Keratinocyte (primary cell): ENCODE measurements around the gene PLTP. TPM values are rescaled to one million over a fixed set of nuclear protein-coding genes. Genes with fewer than 3 reads are reported as not detected.

Source experiments
- DNase-seq: peaks from one replicate; pipeline ENCODE4 v3.0.0-alpha.2; 2011; ENCODE audit warnings: low read depth, missing footprints, low spot score
- FAIRE-seq: peaks from 2 replicates; lab custom pipeline; 2011; peaks lifted over from hg19 to GRCh38; lab: Jason Lieb, UNC
- H2AFZ ChIP-seq: 2 replicates; pipeline ENCODE4 v1.6.0; 2012; ENCODE audit warnings: low read length, control low read depth, inconsistent platforms; ENCODE audit not compliant: control insufficient read depth
- H3K27ac ChIP-seq: 2 replicates; pipeline ENCODE4 v1.5.1; 2011; ENCODE audit warnings: low read length; ENCODE audit not compliant: control insufficient read depth, insufficient read depth
- H3K27me3 ChIP-seq: 3 replicates; pipeline ENCODE4 v1.6.0; 2011; ENCODE audit warnings: low read length; ENCODE audit not compliant: control insufficient read depth, insufficient read depth; ENCODE audit errors: extremely low read depth
- H3K36me3 ChIP-seq, 2 experiments: 2 replicates in 1 of 2; 3 replicates in 1 of 2; pipeline ENCODE4 v1.5.1; 2011; ENCODE audit warnings: low read length in 2 of 2, mild to moderate bottlenecking in 1 of 2; ENCODE audit not compliant: control insufficient read depth in 2 of 2, insufficient read depth in 2 of 2; ENCODE audit errors: extremely low read depth in 1 of 2
- H3K4me1 ChIP-seq: 3 replicates; pipeline ENCODE4 v1.5.1; 2011; ENCODE audit warnings: low read length; ENCODE audit not compliant: control insufficient read depth, insufficient read depth; ENCODE audit errors: extremely low read depth
- H3K4me2 ChIP-seq: 3 replicates; pipeline ENCODE4 v1.6.0; 2011; ENCODE audit warnings: low read depth, low read length; ENCODE audit not compliant: control insufficient read depth, insufficient read depth; ENCODE audit errors: extremely low read depth
- H3K4me3 ChIP-seq, 3 experiments: fragments of 200-600 bp in 1 of 3; sonication (generic) in 1 of 3; 2 replicates in 2 of 3; 3 replicates in 1 of 3; pipeline ENCODE4 v1.5.1; 2011 to 2016; ENCODE audit warnings: low read length in 3 of 3, mild to moderate bottlenecking in 3 of 3, control low read depth in 2 of 3, inconsistent platforms in 1 of 3, low read depth in 1 of 3, mixed read lengths in 1 of 3, mixed run types in 1 of 3, moderate library complexity in 1 of 3; ENCODE audit not compliant: control insufficient read depth in 2 of 3, insufficient read depth in 2 of 3; ENCODE audit errors: extremely low read depth in 1 of 3
- H3K79me2 ChIP-seq: 2 replicates; pipeline ENCODE4 v1.6.0; 2012; ENCODE audit warnings: low read length; ENCODE audit not compliant: control insufficient read depth, insufficient read depth
- H3K9ac ChIP-seq: 3 replicates; pipeline ENCODE4 v1.6.0; 2011; ENCODE audit warnings: low read length; ENCODE audit not compliant: control insufficient read depth, insufficient read depth; ENCODE audit errors: extremely low read depth
- H3K9me1 ChIP-seq: 3 replicates; pipeline ENCODE4 v1.6.0; 2011; ENCODE audit warnings: low read length; ENCODE audit not compliant: control insufficient read depth, insufficient read depth; ENCODE audit errors: extremely low read depth
- H3K9me3 ChIP-seq: 2 replicates; pipeline ENCODE4 v1.5.1; 2012; ENCODE audit warnings: low read depth, low read length; ENCODE audit not compliant: control insufficient read depth
- H4K20me1 ChIP-seq: 3 replicates; pipeline ENCODE4 v1.6.0; 2011; ENCODE audit warnings: low read length; ENCODE audit not compliant: control insufficient read depth, insufficient read depth; ENCODE audit errors: extremely low read depth
- CTCF ChIP-seq, 3 experiments: IDR thresholded peaks in 1 of 3; conservative IDR thresholded peaks in 1 of 3; optimal IDR thresholded peaks in 1 of 3; 2 replicates in 2 of 3; 3 replicates in 1 of 3; pipeline versions ENCODE3 to v1.5.1; 2011; ENCODE audit warnings: low read length in 3 of 3, mild to moderate bottlenecking in 3 of 3, moderate library complexity in 2 of 3, control low read depth in 1 of 3, inconsistent platforms in 1 of 3; ENCODE audit not compliant: insufficient read depth in 2 of 3; ENCODE audit errors: extremely low read depth in 1 of 3
- EZH2 ChIP-seq: IDR thresholded peaks from one replicate; pipeline ENCODE4 v1.6.1; 2012; ENCODE audit warnings: inconsistent platforms, mild to moderate bottlenecking, low read length, moderate library complexity
- dilution Hi-C: fragments of 300-500 bp; cut with MboI; formaldehyde crosslinking; loops from one replicate; pipeline ENCODE4 v1.7.0; 2020; ENCODE audit warnings: low sequenced_read_pairs; ENCODE audit not compliant: extremely low pct_ligation_motif_present
- polyA plus RNA-seq, 5 experiments: library from polyadenylated mRNA; depleted of rRNA in 3 of 5; stranded (reverse) in 3 of 5; stranded (forward) in 1 of 5; unstranded in 1 of 5; fragments of >200 nt; gene quantifications; 1 replicate in 1 of 5; 2 replicates in 3 of 5; 3 replicates in 1 of 5; pipeline versions ENCODE4 v1.2.1 to v1.2.3, GENCODE V29; 2011 to 2012; ENCODE audit warnings: missing spikeins in 2 of 5, low read depth in 1 of 5, low replicate concordance in 1 of 5

The PLTP gene
- polyA plus RNA-seq, 1 donor (not counting 4 experiments of a cell fraction or from before 2014, with no cell fraction given), result 26.3 TPM

GRCh38 chr20:45949542-45950329, 37.8 kb upstream of the PLTP start:
- peaks cover 50 to 75% of the 10 kb centered on the region in 2 experiments for H3K36me3 ChIP-seq
- H3K27ac ChIP-seq, result no peak overlapping the region
- no peak for TF ChIP-seq EZH2
- no peak for TF ChIP-seq CTCF (optimal IDR thresholded peaks at IDR 0.05 in 1 of 3, IDR thresholded peaks at IDR 0.05 in 1 of 3, conservative IDR thresholded peaks at IDR 0.05 in 1 of 3; ENCODE audit: extremely low read depth in 1 of 3, insufficient read depth in 2 of 3, low read length in 3 of 3)
- no peak overlapping the region for H3K4me3 ChIP-seq
- no peaks in the 10 kb centered on the region for H3K79me2 ChIP-seq
- dilution Hi-C loops, result no loop called here
- no peak overlapping the region for H3K9ac ChIP-seq
- H2AFZ ChIP-seq, result no peak overlapping the region
- H3K4me1 ChIP-seq, result peaks cover 2% of the 10 kb centered on the region
- H3K27me3 ChIP-seq, result no peaks in the 10 kb centered on the region
- DNase-seq (no peak), FAIRE-seq (no peak)
- no peaks in the 10 kb centered on the region for H4K20me1 ChIP-seq
- no peak overlapping the region for H3K4me2 ChIP-seq
- H3K9me3 ChIP-seq, result no peaks in the 10 kb centered on the region
- H3K9me1 ChIP-seq, result no peaks in the 10 kb centered on the region

GRCh38 chr20:45948742-45949541, 37.0 kb upstream of the PLTP start:
- Histone ChIP-seq H3K79me2 (no peaks in the 10 kb centered on the region), H3K9me1 (no peaks in the 10 kb centered on the region), H2AFZ (no peak overlapping the region), H3K4me1 (peaks cover 10% of the 10 kb centered on the region), H4K20me1 (no peaks in the 10 kb centered on the region), H3K4me3 (no peak overlapping the region), H3K36me3 (peaks cover 51 to 74% of the 10 kb centered on the region in 2 experiments), H3K4me2 (no peak overlapping the region), H3K27me3 (no peaks in the 10 kb centered on the region), H3K27ac (no peak overlapping the region), H3K9ac (no peak overlapping the region), H3K9me3 (no peaks in the 10 kb centered on the region)
- DNase-seq, result no peak
- dilution Hi-C loops, result no loop called here
- TF ChIP-seq EZH2 (no peak), CTCF (optimal IDR thresholded peaks at IDR 0.05 in 1 of 3, IDR thresholded peaks at IDR 0.05 in 1 of 3, conservative IDR thresholded peaks at IDR 0.05 in 1 of 3; ENCODE audit: extremely low read depth in 1 of 3, insufficient read depth in 2 of 3, low read length in 3 of 3) (no peak)
- FAIRE-seq, result no peak
